ENCODE measurements around the gene LMTK2. TPM values are rescaled to one million over a fixed set of nuclear protein-coding genes. Genes with fewer than 3 reads are reported as not detected.

The LMTK2 gene
- total RNA-seq, 1 experiment from 2014 or later = 37.1 TPM

- intact Hi-C loops (cut with micrococcal nuclease; ENCODE audit: unreplicated experiment) = no loop called here
- H3K36me3 ChIP-seq (ENCODE audit: low read depth) = peaks cover 3% of the 10 kb centered on the region; the same call in 1 of the 2 replicates
- ChIA-PET POLR2A (ENCODE audit: unreplicated experiment) (no interaction called here), CTCF (no interaction called here)
- no peak overlapping the region for H2AFZ ChIP-seq
- no peaks in the 10 kb centered on the region for H3K79me2 ChIP-seq (ENCODE audit: low read depth)
- 0 out of 2 replicates have a peak, but pooled peaks cover 11% of the 10 kb centered on the region for H4K20me1 ChIP-seq (ENCODE audit: insufficient read depth)
- no TSS peak for BruUV-seq (replicated peaks)
- H3K9me3 ChIP-seq (ENCODE audit: insufficient read depth, low read depth) = no peaks in the 10 kb centered on the region
- no peaks in the 10 kb centered on the region for H3K27me3 ChIP-seq (ENCODE audit: insufficient read depth, low read depth)
- no peaks in the 10 kb centered on the region for H3F3A ChIP-seq (ENCODE audit: insufficient read depth, low read depth)
- no peak overlapping the region for H3K4me2 ChIP-seq
- no peak for TF ChIP-seq CTCF (conservative IDR thresholded peaks at IDR 0.05)
- no peak for TF ChIP-seq EZH2 (IDR thresholded peaks at IDR 0.05; ENCODE audit: low read depth)
- no peaks in the 10 kb centered on the region for H3K4me1 ChIP-seq (replicated peaks; ENCODE audit: insufficient read depth)
- H3K4me3 ChIP-seq = no peak overlapping the region
- H3K27ac ChIP-seq = no peak overlapping the region
- DNase-seq = no peak
- no peaks in the 10 kb centered on the region for H3K9me2 ChIP-seq (ENCODE audit: insufficient read depth)
These were observed 79.9 kb downstream of the LMTK2 start for GRCh38 chr7:98186452-98187137.

GRCh38 chr7:98187138-98187502 lies 80.5 kb downstream of the LMTK2 start:
- Histone ChIP-seq H3K27ac (no peak overlapping the region), H2AFZ (no peak overlapping the region), H3K4me1 (replicated peaks; ENCODE audit: insufficient read depth) (no peaks in the 10 kb centered on the region), H3K9me3 (ENCODE audit: insufficient read depth, low read depth) (no peaks in the 10 kb centered on the region), H3K79me2 (ENCODE audit: low read depth) (no peaks in the 10 kb centered on the region), H3K4me3 (no peak overlapping the region), H3K27me3 (ENCODE audit: insufficient read depth, low read depth) (no peaks in the 10 kb centered on the region), H4K20me1 (ENCODE audit: insufficient read depth) (0 out of 2 replicates have a peak, but pooled peaks cover 9% of the 10 kb centered on the region), H3K36me3 (ENCODE audit: low read depth) (peaks cover 6% of the 10 kb centered on the region), H3K4me2 (no peak overlapping the region), H3F3A (ENCODE audit: insufficient read depth, low read depth) (no peaks in the 10 kb centered on the region), H3K9me2 (ENCODE audit: insufficient read depth) (no peaks in the 10 kb centered on the region)
- ChIA-PET POLR2A (ENCODE audit: unreplicated experiment) (no interaction called here), CTCF (no interaction called here)
- BruUV-seq (replicated peaks) = no TSS peak
- TF ChIP-seq CTCF (conservative IDR thresholded peaks at IDR 0.05) (no peak), EZH2 (IDR thresholded peaks at IDR 0.05; ENCODE audit: low read depth) (no peak)
- no peak for DNase-seq
- intact Hi-C loops (cut with micrococcal nuclease; ENCODE audit: unreplicated experiment) = no loop called here

DNA sequence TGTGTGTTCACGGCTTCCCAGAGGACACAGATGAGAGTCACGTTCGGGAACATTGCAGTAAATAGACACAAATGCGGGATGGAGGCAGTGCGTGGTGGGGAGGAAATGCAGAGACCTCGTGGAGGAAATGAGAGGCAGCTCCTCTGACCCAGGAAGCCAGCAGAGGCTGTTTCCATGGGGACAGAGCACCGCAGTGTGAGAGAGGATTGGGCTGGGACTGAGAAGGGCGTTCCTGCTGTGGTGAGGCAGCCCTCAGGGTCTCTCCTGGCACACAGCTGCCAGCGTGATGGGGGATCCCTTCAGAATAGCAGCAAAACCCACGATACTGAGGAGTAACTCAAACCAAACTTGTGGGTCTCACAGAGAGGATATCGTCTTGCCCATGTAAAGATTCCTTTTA lies 82.9 kb downstream of the LMTK2 start:
- intact Hi-C loops (cut with micrococcal nuclease; ENCODE audit: unreplicated experiment) = no loop called here
- ChIA-PET CTCF (interaction anchor here (0.6 kb wide), 1 partner anchor 73 kb away, joined by 3 read pairs; no protein-coding TSS in a partner anchor), POLR2A (ENCODE audit: unreplicated experiment) (no interaction called here)
- H3K27ac ChIP-seq = no peak overlapping the region
- H3F3A ChIP-seq (ENCODE audit: insufficient read depth, low read depth) = no peaks in the 10 kb centered on the region
- no peaks in the 10 kb centered on the region for H3K4me1 ChIP-seq (replicated peaks; ENCODE audit: insufficient read depth)
- no peaks in the 10 kb centered on the region for H3K79me2 ChIP-seq (ENCODE audit: low read depth)
- no peaks in the 10 kb centered on the region for H3K9me2 ChIP-seq (ENCODE audit: insufficient read depth)
- H3K36me3 ChIP-seq (ENCODE audit: low read depth) = peaks cover 14% of the 10 kb centered on the region
- no peak for TF ChIP-seq CTCF (conservative IDR thresholded peaks at IDR 0.05)
- TF ChIP-seq EZH2 (IDR thresholded peaks at IDR 0.05; ENCODE audit: low read depth) = no peak
- no peak overlapping the region for H3K4me2 ChIP-seq
- H3K9me3 ChIP-seq (ENCODE audit: insufficient read depth, low read depth) = no peaks in the 10 kb centered on the region
- no peak overlapping the region for H2AFZ ChIP-seq
- H4K20me1 ChIP-seq (ENCODE audit: insufficient read depth) = no peaks in the 10 kb centered on the region
- H3K4me3 ChIP-seq = no peak overlapping the region
- no peaks in the 10 kb centered on the region for H3K27me3 ChIP-seq (ENCODE audit: insufficient read depth, low read depth)
- DNase-seq = no peak
- BruUV-seq (replicated peaks) = no TSS peak

Data from PC-9 (cell line).